Measurements from ENCODE around the gene ANKS1B. TPM values are rescaled to one million over a fixed set of nuclear protein-coding genes. Genes with fewer than 3 reads are reported as not detected.

ANKS1B gene
- total RNA-seq, 4 donors from 2014 or later = 34.5 to 81.9 (median 71.1) TPM

DNA sequence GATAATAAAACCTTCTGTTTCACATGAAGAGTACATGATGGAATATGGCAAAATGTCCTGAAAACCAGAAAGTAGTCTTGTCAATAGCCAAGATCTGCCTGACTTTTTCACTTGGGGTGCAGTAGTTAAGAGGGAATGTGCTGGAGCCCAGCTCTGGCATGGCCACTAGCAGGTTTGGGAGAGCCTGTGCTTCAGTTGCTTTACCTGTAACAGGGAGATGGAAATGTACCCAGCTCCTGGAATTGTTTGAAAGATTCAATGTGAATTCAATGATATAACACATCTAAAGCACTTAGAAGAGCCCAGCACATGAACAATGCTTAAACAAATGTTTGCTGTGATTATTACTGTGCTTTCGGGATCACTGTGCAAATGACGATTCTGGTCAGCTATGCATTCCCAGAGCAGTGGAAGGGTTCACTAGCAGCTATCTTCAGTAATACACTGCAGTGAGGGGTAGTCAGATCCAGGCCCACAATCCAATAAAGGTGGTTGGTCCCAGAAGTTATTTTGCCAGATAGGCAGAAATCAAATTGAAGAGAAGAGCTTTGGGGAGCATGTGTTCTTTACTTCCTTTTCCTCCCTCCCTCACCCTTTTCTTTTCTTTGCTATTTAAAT lies 1114.7 kb downstream of the ANKS1B start:
- H3K9me3 ChIP-seq = no peaks in the 10 kb centered on the region
- intact Hi-C loops (cut with DNase I) = no loop called here
- no peaks in the 10 kb centered on the region for H3K27me3 ChIP-seq
- H3K4me3 ChIP-seq (replicated peaks in 1 of 3) = no peak overlapping the region
- no peak overlapping the region for H3K27ac ChIP-seq
- H3K4me1 ChIP-seq = no peaks in the 10 kb centered on the region
- no peaks in the 10 kb centered on the region for H3K36me3 ChIP-seq
- 71 to 79% methylated on average over 2 of the region's 2 CpGs for WGBS, 2 donors
- TF ChIP-seq, protein P1, sequence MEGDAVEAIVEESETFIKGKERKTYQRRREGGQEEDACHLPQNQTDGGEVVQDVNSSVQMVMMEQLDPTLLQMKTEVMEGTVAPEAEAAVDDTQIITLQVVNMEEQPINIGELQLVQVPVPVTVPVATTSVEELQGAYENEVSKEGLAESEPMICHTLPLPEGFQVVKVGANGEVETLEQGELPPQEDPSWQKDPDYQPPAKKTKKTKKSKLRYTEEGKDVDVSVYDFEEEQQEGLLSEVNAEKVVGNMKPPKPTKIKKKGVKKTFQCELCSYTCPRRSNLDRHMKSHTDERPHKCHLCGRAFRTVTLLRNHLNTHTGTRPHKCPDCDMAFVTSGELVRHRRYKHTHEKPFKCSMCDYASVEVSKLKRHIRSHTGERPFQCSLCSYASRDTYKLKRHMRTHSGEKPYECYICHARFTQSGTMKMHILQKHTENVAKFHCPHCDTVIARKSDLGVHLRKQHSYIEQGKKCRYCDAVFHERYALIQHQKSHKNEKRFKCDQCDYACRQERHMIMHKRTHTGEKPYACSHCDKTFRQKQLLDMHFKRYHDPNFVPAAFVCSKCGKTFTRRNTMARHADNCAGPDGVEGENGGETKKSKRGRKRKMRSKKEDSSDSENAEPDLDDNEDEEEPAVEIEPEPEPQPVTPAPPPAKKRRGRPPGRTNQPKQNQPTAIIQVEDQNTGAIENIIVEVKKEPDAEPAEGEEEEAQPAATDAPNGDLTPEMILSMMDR (IDR thresholded peaks at IDR 0.05) = no peak
- no peak for TF ChIP-seq POLR2A (IDR thresholded peaks at IDR 0.05)
- no peak for DNase-seq

DNA sequence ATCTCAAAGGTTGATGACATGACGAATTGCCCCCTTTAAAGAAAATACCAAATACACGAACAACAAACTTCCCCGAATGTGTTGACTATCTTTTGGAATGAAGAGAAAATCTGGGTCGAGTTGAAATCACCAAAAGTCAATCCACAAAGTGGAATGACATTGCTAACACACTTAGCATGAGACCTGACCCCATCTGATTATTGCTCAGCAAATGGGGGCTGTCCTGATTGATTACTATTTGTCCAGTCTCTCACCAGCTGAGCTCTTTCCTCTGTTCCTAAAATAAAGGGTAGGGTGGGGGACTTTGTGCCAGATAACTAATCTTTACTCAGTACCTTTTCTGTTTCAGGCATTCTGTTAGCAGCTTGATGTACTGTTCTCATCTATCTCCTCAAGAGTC lies 1116.2 kb downstream of the ANKS1B start:
- no peak for TF ChIP-seq POLR2A (IDR thresholded peaks at IDR 0.05)
- TF ChIP-seq, protein P1 (IDR thresholded peaks at IDR 0.05) = no peak

DNA sequence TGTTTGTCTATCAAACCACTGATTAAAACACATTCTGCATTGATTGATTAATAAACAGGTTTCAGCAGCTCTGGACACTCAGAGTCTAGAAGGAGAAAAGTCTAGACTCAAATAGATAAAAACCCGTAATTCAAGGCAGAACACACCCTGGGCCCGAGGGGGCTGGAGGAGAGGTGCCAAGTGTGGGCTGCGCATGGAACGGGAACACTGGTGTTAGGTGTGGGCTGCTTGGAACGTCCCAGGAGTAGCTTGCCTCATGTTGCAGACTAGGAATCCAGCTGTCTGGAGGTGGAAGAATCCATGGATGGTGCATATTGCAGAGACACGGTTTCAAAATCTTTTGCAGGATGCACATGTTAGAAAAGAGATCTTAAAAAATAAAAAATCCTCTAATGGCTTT lies 1116.7 kb downstream of the ANKS1B start:
- TF ChIP-seq, protein P1 (IDR thresholded peaks at IDR 0.05) = no peak
- no peak for TF ChIP-seq POLR2A (IDR thresholded peaks at IDR 0.05)
- Histone ChIP-seq H3K27ac (no peak overlapping the region), H3K9me3 (no peaks in the 10 kb centered on the region), H3K36me3 (no peaks in the 10 kb centered on the region), H3K4me3 (replicated peaks in 1 of 3) (no peak overlapping the region), H3K27me3 (no peaks in the 10 kb centered on the region), H3K4me1 (no peaks in the 10 kb centered on the region)
- DNase-seq = no peak
- 71 to 85% methylated on average over 6 of the region's 6 CpGs for WGBS, 2 donors
- intact Hi-C loops (cut with DNase I) = no loop called here

More for the DNA sequence above, 1116.2 kb downstream of the ANKS1B start:
- H3K9me3 ChIP-seq = no peaks in the 10 kb centered on the region
- H3K4me3 ChIP-seq (replicated peaks in 1 of 3) = no peak overlapping the region
- no peak overlapping the region for H3K27ac ChIP-seq
- H3K27me3 ChIP-seq = no peaks in the 10 kb centered on the region
- no peaks in the 10 kb centered on the region for H3K36me3 ChIP-seq
- WGBS, 2 donors = 68 to 70% methylated on average over 4 of the region's 4 CpGs
- no peak for DNase-seq
- H3K4me1 ChIP-seq = no peaks in the 10 kb centered on the region
- intact Hi-C loops (cut with DNase I) = no loop called here

DNA sequence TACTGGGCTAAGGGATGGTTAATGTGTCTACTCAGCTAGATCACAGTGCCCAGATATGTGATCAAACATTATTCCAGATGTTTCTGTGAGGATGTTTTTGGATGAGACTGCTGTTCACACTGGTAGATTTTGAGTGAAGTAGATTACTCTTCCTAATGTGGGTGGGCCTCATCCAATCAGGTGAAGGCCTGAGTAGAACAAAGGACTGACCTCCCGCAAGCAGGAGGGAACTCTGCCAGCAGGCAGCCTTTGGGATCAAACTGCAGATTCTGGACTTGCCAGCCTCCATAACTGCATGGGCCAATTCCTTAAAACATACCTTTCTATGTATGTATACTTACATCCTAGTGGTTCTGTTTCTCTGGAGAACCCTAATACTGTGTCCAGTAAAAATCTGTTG lies 1120.4 kb downstream of the ANKS1B start:
- no peaks in the 10 kb centered on the region for H3K27me3 ChIP-seq
- H3K9me3 ChIP-seq = no peaks in the 10 kb centered on the region
- H3K27ac ChIP-seq = no peak overlapping the region
- no peak overlapping the region for H3K4me3 ChIP-seq (replicated peaks in 1 of 3)
- DNase-seq = no peak
- 100% methylated on average over 1 of the region's 1 CpG for WGBS, 2 donors
- H3K4me1 ChIP-seq = no peaks in the 10 kb centered on the region
- H3K36me3 ChIP-seq = no peaks in the 10 kb centered on the region
- TF ChIP-seq POLR2A (IDR thresholded peaks at IDR 0.05) = no peak
- TF ChIP-seq, protein P1 (IDR thresholded peaks at IDR 0.05) = no peak
- intact Hi-C loops (cut with DNase I) = no loop called here

DNA sequence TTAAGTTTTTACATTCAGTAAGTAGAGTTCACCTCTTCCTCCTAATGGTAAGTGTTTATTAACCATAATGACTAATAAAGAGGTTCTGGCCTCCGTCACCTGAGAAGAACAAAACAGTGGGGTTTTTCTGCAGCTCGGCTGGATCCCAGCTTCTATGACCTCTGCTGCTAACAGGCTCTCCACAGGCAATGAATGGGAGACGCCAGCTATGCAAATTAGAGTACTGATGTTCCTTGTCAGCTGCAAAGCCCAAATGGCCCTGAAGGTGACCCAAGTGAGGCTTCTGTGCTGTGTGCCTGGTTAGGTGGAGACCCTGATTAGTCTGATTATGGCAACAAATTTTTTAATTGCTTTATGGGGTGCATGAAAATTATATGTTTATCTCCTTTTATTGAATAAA lies 1121.6 kb downstream of the ANKS1B start:
- 76 to 89% methylated on average over 3 of the region's 3 CpGs for WGBS, 2 donors
- intact Hi-C loops (cut with DNase I) = no loop called here
- no peak for TF ChIP-seq POLR2A (IDR thresholded peaks at IDR 0.05)
- TF ChIP-seq, protein P1 (IDR thresholded peaks at IDR 0.05) = no peak

More for the DNA sequence above, 1121.6 kb downstream of the ANKS1B start:
- H3K4me1 ChIP-seq = no peaks in the 10 kb centered on the region
- H3K4me3 ChIP-seq (replicated peaks in 1 of 3) = no peak overlapping the region
- DNase-seq = no peak
- H3K9me3 ChIP-seq = no peaks in the 10 kb centered on the region
- H3K27me3 ChIP-seq = no peaks in the 10 kb centered on the region
- H3K27ac ChIP-seq = no peak overlapping the region
- no peaks in the 10 kb centered on the region for H3K36me3 ChIP-seq

All from thyroid gland (tissue), 4 donors.